HEK293 (cell line): Measurements from ENCODE around the gene ACAN.
A peak's percentile ranks its signal among the peaks of the same experiment; 100 is the strongest.

Experiments used
- CTCF ChIA-PET: fragments of 350-600 bp; formaldehyde crosslinking; extraction: SDS; loops from one replicate; lab custom pipeline; 2021; ENCODE audit warnings: antibody characterized with exemption; lab: Yijun Ruan, JAX
- POLR2A ChIA-PET: fragments of 300-600 bp; formaldehyde crosslinking; extraction: SDS; loops from one replicate; lab custom pipeline; 2020; ENCODE audit warnings: antibody characterized with exemption, inconsistent platforms; lab: Yijun Ruan, JAX
- H3K27ac ChIP-seq: fragments of 200-500 bp; sonication (Bioruptor generic); 2 replicates; pipeline ENCODE4 v1.5.1; 2014; ENCODE audit warnings: low read depth, low read length, control low read depth, inconsistent platforms; ENCODE audit errors: extremely low read depth
- H3K36me3 ChIP-seq, 2 experiments: fragments of 200-500 bp in 1 of 2; sonication (Bioruptor generic) in 1 of 2; 1 replicate in 1 of 2; 2 replicates in 1 of 2; pipeline ENCODE4 v1.5.1; 2014 to 2017; ENCODE audit warnings: inconsistent platforms in 2 of 2, low read length in 2 of 2; ENCODE audit not compliant: control insufficient read depth in 2 of 2, insufficient read depth in 1 of 2
- H3K4me1 ChIP-seq: fragments of 200-500 bp; sonication (Bioruptor generic); 2 replicates; pipeline ENCODE4 v1.5.1; 2014; ENCODE audit warnings: mild to moderate bottlenecking, low read length, inconsistent platforms; ENCODE audit not compliant: control insufficient read depth, insufficient read depth
- H3K4me3 ChIP-seq: 2 replicates; pipeline ENCODE4 v1.5.1; 2011; ENCODE audit warnings: low read depth, mild to moderate bottlenecking, control low read depth, low read length, moderate library complexity
- H3K9me3 ChIP-seq: fragments of 200-500 bp; sonication (Bioruptor generic); 2 replicates; pipeline ENCODE4 v1.5.1; 2014; ENCODE audit warnings: low read depth, low read length, inconsistent platforms; ENCODE audit not compliant: control insufficient read depth, insufficient read depth
- GLIS2 ChIP-seq: fragments of 450-650 bp; formaldehyde crosslinking; IDR thresholded peaks from 2 replicates; pipeline ENCODE4 v1.5.1; 2016; ENCODE audit warnings: missing biosample characterization, missing genetic modification characterization
- KLF1 ChIP-seq: fragments of 450-650 bp; formaldehyde crosslinking; IDR thresholded peaks from 2 replicates; pipeline ENCODE4 v1.5.1; 2016; ENCODE audit warnings: missing biosample characterization, missing genetic modification characterization
- PRDM10 ChIP-seq: fragments of 450-650 bp; formaldehyde crosslinking; IDR thresholded peaks from 2 replicates; pipeline ENCODE4 v1.5.1; 2016; ENCODE audit warnings: missing biosample characterization, missing genetic modification characterization
- SCRT1 ChIP-seq: fragments of 450-650 bp; formaldehyde crosslinking; IDR thresholded peaks from 2 replicates; pipeline ENCODE4 v1.5.1; 2016; ENCODE audit warnings: missing biosample characterization, missing genetic modification characterization, borderline replicate concordance
- SCRT2 ChIP-seq: fragments of 450-650 bp; formaldehyde crosslinking; IDR thresholded peaks from 2 replicates; pipeline ENCODE4 v1.5.1; 2016; ENCODE audit warnings: missing biosample characterization, missing genetic modification characterization
- TRIM28 ChIP-seq: IDR thresholded peaks from 2 replicates; pipeline ENCODE4 v1.6.1; 2011; ENCODE audit warnings: low read length, control low read depth, borderline replicate concordance
- ZBTB49 ChIP-seq: fragments of 450-650 bp; formaldehyde crosslinking; IDR thresholded peaks from 2 replicates; pipeline ENCODE4 v1.5.1; 2016; ENCODE audit warnings: missing biosample characterization, missing genetic modification characterization, low read depth
- ZBTB7A ChIP-seq: fragments of 450-650 bp; formaldehyde crosslinking; IDR thresholded peaks from 2 replicates; pipeline ENCODE4 v1.5.1; 2016; ENCODE audit warnings: low read depth, missing biosample characterization, missing genetic modification characterization
- ZBTB8A ChIP-seq: fragments of 450-650 bp; formaldehyde crosslinking; IDR thresholded peaks from 2 replicates; pipeline ENCODE4 v1.5.1; 2016; ENCODE audit warnings: missing biosample characterization, missing genetic modification characterization
- ZFHX2 ChIP-seq: fragments of 450-650 bp; formaldehyde crosslinking; conservative IDR thresholded peaks from 2 replicates; pipeline ENCODE4 v1.5.1; 2016; ENCODE audit warnings: missing biosample characterization, missing genetic modification characterization
- ZNF114 ChIP-seq: fragments of 450-650 bp; formaldehyde crosslinking; IDR thresholded peaks from 2 replicates; pipeline ENCODE4 v1.5.0; 2017; ENCODE audit warnings: missing biosample characterization, missing genetic modification characterization
- ZNF16 ChIP-seq: fragments of 450-650 bp; formaldehyde crosslinking; IDR thresholded peaks from 2 replicates; pipeline ENCODE4 v1.5.1; 2016; ENCODE audit warnings: low read depth, missing biosample characterization, missing genetic modification characterization
- ZNF302 ChIP-seq: fragments of 450-650 bp; formaldehyde crosslinking; IDR thresholded peaks from 2 replicates; pipeline ENCODE4 v1.5.1; 2016; ENCODE audit warnings: missing biosample characterization, missing genetic modification characterization, low read depth
- ZNF335 ChIP-seq: fragments of 450-650 bp; formaldehyde crosslinking; conservative IDR thresholded peaks from 2 replicates; pipeline ENCODE4 v1.5.1; 2016; ENCODE audit warnings: missing biosample characterization, missing genetic modification characterization
- ZNF341 ChIP-seq: fragments of 450-650 bp; formaldehyde crosslinking; IDR thresholded peaks from 2 replicates; pipeline ENCODE4; 2016; ENCODE audit warnings: low read depth, missing biosample characterization, missing genetic modification characterization
- ZNF549 ChIP-seq: fragments of 450-650 bp; IDR thresholded peaks from 2 replicates; pipeline ENCODE4 v1.5.1; 2018; ENCODE audit warnings: missing biosample characterization, missing genetic modification characterization, mild to moderate bottlenecking, inconsistent platforms, moderate library complexity
- ZNF561 ChIP-seq: fragments of 450-650 bp; IDR thresholded peaks from 2 replicates; pipeline ENCODE4 v1.5.1; 2018; ENCODE audit warnings: missing biosample characterization, missing genetic modification characterization, borderline replicate concordance
- ZNF639 ChIP-seq: fragments of 450-650 bp; formaldehyde crosslinking; IDR thresholded peaks from 2 replicates; pipeline ENCODE4 v1.5.1; 2016; ENCODE audit warnings: missing biosample characterization, missing genetic modification characterization
- ZNF658 ChIP-seq: fragments of 450-650 bp; formaldehyde crosslinking; IDR thresholded peaks from 2 replicates; pipeline ENCODE4; 2016; ENCODE audit warnings: missing biosample characterization, missing genetic modification characterization
- ZNF664 ChIP-seq: fragments of 450-650 bp; formaldehyde crosslinking; IDR thresholded peaks from 2 replicates; pipeline ENCODE4 v1.5.1; 2016; ENCODE audit warnings: missing biosample characterization, missing genetic modification characterization
- ZNF76 ChIP-seq: fragments of 450-650 bp; formaldehyde crosslinking; IDR thresholded peaks from 2 replicates; pipeline ENCODE4; 2016; ENCODE audit warnings: low read depth, missing biosample characterization, missing genetic modification characterization, borderline replicate concordance

ACAN gene

GRCh38 chr15:88896333-88897033, 93.2 kb downstream of the ACAN start:
- Histone ChIP-seq H3K4me1 (peaks cover 15% of the 10 kb centered on the region), H3K4me3 (no peak overlapping the region)
- no peak for TF ChIP-seq ZNF639 (tag by site-specific recombination)
- TF ChIP-seq SCRT1 (tag by site-specific recombination), result 0 out of 2 replicates have a peak, but pooled peaks have one; percentile 48
- peak; percentile 29; the same call in 1 of the 2 replicates for TF ChIP-seq ZNF335 (tag by site-specific recombination)
- peak; percentile 91 for TF ChIP-seq SCRT2 (tag by site-specific recombination)
- TF ChIP-seq PRDM10, result peak; percentile 49
- TF ChIP-seq ZNF16 (tag by site-specific recombination), result 0 out of 2 replicates have a peak, but pooled peaks have one; percentile 31
- no peak for TF ChIP-seq ZFHX2 (tag by site-specific recombination)
- TF ChIP-seq, all 188 proteins: peak for 5
- CTCF ChIA-PET, result interaction anchor here (0.7 to 4.7 kb wide), 13 partner anchors 8 to 282 kb away, joined by 3 to 21 read pairs (median 6); no protein-coding TSS in a partner anchor
- Histone ChIP-seq H3K9me3 (no peaks in the 10 kb centered on the region), H3K36me3 (peaks cover 6 to 22% of the 10 kb centered on the region in 2 experiments; a peak in 2 of 3 replicates), H3K27ac (no peak overlapping the region; the same call in 1 of the 2 replicates)
- POLR2A ChIA-PET, result interaction anchor here (1.4 to 1.7 kb wide), 2 partner anchors 9 to 15 kb away, joined by 5 read pairs; no protein-coding TSS in a partner anchor

- POLR2A ChIA-PET, result interaction anchor here (1.4 kb wide), 1 partner anchor 15 kb away, joined by 5 read pairs; no protein-coding TSS in a partner anchor
- Histone ChIP-seq H3K27ac (no peak overlapping the region; the same call in 1 of the 2 replicates), H3K36me3 (peaks cover 6 to 28% of the 10 kb centered on the region in 2 experiments; a peak in 2 of 3 replicates), H3K9me3 (no peaks in the 10 kb centered on the region), H3K4me1 (peaks cover 15% of the 10 kb centered on the region), H3K4me3 (no peak overlapping the region)
- CTCF ChIA-PET, result interaction anchor here (0.6 to 4.7 kb wide), 14 partner anchors 8 to 678 kb away, joined by 3 to 21 read pairs (median 3); partner anchors contain the start of gene TICRR
- TF ChIP-seq ZNF16 (tag by site-specific recombination) (0 out of 2 replicates have a peak, but pooled peaks have one; percentile 0), ZBTB8A (no peak)
These were observed 93.9 kb downstream of the ACAN start for GRCh38 chr15:88897142-88897455.

- H3K27ac ChIP-seq, result peak overlapping the region; percentile 34; the same call in 1 of the 2 replicates
- no peak overlapping the region for H3K4me3 ChIP-seq
- H3K9me3 ChIP-seq, result no peaks in the 10 kb centered on the region
- POLR2A ChIA-PET, result interaction anchor here (0.6 to 1.4 kb wide), 2 partner anchors 14 to 243 kb away, joined by 3 to 5 read pairs; no protein-coding TSS in a partner anchor
- peaks cover 15% of the 10 kb centered on the region for H3K4me1 ChIP-seq
- CTCF ChIA-PET, result interaction anchor here (0.6 to 4.7 kb wide), 24 partner anchors 8 to 678 kb away, joined by 3 to 21 read pairs (median 3); partner anchors contain the start of gene TICRR
- H3K36me3 ChIP-seq, result peaks cover 6 to 33% of the 10 kb centered on the region in 2 experiments; a peak in 2 of 3 replicates
- TF ChIP-seq ZBTB49 (no peak), ZNF114 (no peak), KLF1 (tag by site-specific recombination) (peak; percentile 73; the same call in 1 of the 2 replicates), TRIM28 (no peak), ZNF658 (tag by site-specific recombination) (no peak), ZNF341 (tag by site-specific recombination) (0 out of 2 replicates have a peak, but pooled peaks have one; percentile 19), GLIS2 (tag by site-specific recombination) (peak; percentile 96), ZNF76 (no peak), ZNF302 (tag by site-specific recombination) (no peak), ZNF549 (tag by site-specific recombination) (no peak), ZBTB7A (no peak), ZNF561 (tag by site-specific recombination) (peak; percentile 70; the same call in 1 of the 2 replicates), ZNF664 (tag by site-specific recombination) (no peak)
These were observed 94.4 kb downstream of the ACAN start for GRCh38 chr15:88897456-88898194.
